ENCODE data around the gene SPG7. TPM values are rescaled to one million over a fixed set of nuclear protein-coding genes. Genes with fewer than 3 reads are reported as not detected.

Gene SPG7
- total RNA-seq, 1 experiment from 2014 or later, result 141 TPM

DNA sequence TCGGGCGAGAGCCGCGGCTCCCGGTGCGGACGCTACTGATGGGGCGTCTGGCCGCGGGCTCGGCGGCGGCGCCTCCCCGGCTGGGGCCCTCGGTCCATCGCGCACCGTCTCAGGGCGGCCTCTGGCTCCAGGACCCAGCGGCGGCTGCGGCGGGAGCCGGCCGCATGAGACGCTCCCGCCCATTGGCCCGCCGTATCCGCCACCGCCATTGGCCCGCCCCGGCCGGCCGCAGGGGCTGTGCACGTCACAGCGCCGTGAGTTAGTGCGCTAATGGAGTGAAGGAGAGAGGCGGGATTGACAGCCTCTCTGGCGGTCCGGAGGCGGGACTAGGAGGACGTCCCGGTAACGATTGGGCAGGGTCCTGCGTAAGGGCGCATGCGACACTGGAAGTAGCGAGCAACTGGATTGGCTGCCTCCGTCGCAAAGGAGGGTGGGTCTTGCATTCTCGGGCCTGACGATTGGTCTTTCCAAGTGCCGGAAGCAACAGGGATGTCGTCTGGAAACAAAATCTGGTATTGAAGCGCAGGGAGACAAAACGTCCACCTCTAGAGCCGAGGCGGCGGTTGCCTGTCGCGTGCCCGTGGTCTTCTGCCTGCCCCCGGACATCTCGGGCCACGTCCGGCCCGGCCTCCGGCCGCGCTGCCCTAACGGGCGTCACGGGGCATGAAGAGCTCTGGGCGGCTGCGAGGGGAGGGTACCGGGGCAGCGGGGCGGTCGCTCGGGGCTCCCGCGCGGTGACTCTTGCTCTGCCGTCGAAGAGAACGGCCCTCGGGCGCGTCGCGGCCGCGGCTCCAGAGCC is 17.6 kb upstream of the SPG7 start, which contains the start of gene ANKRD11:
Gene ANKRD11, minus strand, starts transcription at position 123 of the 799 bp plus-strand sequence. CDS start 173,542 bp downstream, outside the sequence.
- Mint-ChIP-seq H3K9me3 (no peaks in the 10 kb centered on the region), H3K36me3 (no peaks in the 10 kb centered on the region; the same call in 1 of the 2 replicates), H3K4me1 (peaks cover 42% of the 10 kb centered on the region), H3K4me3 (peak within 1 kb of the TSS; percentile 89), H3K27ac (peak within 1 kb of the TSS; percentile 90), H3K27me3 (ENCODE audit: low read depth) (no peaks in the 10 kb centered on the region; the same call in 1 of the 2 replicates)
- ATAC-seq, result peak; percentile 95
- ChIA-PET POLR2A (no interaction called here), CTCF (interaction anchor here (1.3 kb wide), 2 partner anchors 155 to 182 kb away, joined by 3 to 4 read pairs; no protein-coding TSS in a partner anchor)
- DNase-seq (ENCODE audit: low spot score), result peak; percentile 99
- TF ChIP-seq ZNF263 (CRISPR knock-in tag; IDR thresholded peaks at IDR 0.05; ENCODE audit: low read depth) (no peak), ELF4 (CRISPR knock-in tag; IDR thresholded peaks at IDR 0.05; ENCODE audit: low read depth) (no peak), ZNF512 (CRISPR knock-in tag; IDR thresholded peaks at IDR 0.05; ENCODE audit: borderline replicate concordance) (no peak), GABPB1 (CRISPR knock-in tag; IDR thresholded peaks at IDR 0.05) (peak; percentile 18; the same call in 1 of the 2 replicates), AFF4 (CRISPR knock-in tag; IDR thresholded peaks at IDR 0.05; ENCODE audit: borderline replicate concordance) (no peak), NFATC4 (CRISPR knock-in tag; IDR thresholded peaks at IDR 0.05) (no peak), NFE2L1 (CRISPR knock-in tag; IDR thresholded peaks at IDR 0.05) (no peak), CTCF (IDR thresholded peaks at IDR 0.05) (no peak), CREB1 (CRISPR knock-in tag; IDR thresholded peaks at IDR 0.05) (no peak), TP53 (CRISPR knock-in tag; IDR thresholded peaks at IDR 0.05) (no peak), NR2C2 (CRISPR knock-in tag; IDR thresholded peaks at IDR 0.05) (no peak), ZNF671 (CRISPR knock-in tag; IDR thresholded peaks at IDR 0.05) (no peak), FOXK1 (CRISPR knock-in tag; IDR thresholded peaks at IDR 0.05) (peak; percentile 98), ZNF317 (CRISPR knock-in tag; IDR thresholded peaks at IDR 0.05; ENCODE audit: borderline replicate concordance, low read depth) (no peak), MAX (CRISPR knock-in tag; IDR thresholded peaks at IDR 0.05) (peak; percentile 57; the same call in 1 of the 2 replicates), JAZF1 (CRISPR knock-in tag; IDR thresholded peaks at IDR 0.05) (no peak), GTF2I (CRISPR knock-in tag; conservative IDR thresholded peaks at IDR 0.05) (no peak), ZNF425 (CRISPR knock-in tag; conservative IDR thresholded peaks at IDR 0.05) (no peak), ZNF396 (CRISPR knock-in tag; IDR thresholded peaks at IDR 0.05; ENCODE audit: borderline replicate concordance) (no peak), JUN (CRISPR knock-in tag; IDR thresholded peaks at IDR 0.05) (no peak), ETV6 (CRISPR knock-in tag; IDR thresholded peaks at IDR 0.05) (peak; percentile 46; the same call in 1 of the 2 replicates), NFYB (CRISPR knock-in tag; conservative IDR thresholded peaks at IDR 0.05; ENCODE audit: low read depth) (peak; percentile 96), ZNF138 (CRISPR knock-in tag; conservative IDR thresholded peaks at IDR 0.05) (no peak)
- TF ChIP-seq, protein P1, sequence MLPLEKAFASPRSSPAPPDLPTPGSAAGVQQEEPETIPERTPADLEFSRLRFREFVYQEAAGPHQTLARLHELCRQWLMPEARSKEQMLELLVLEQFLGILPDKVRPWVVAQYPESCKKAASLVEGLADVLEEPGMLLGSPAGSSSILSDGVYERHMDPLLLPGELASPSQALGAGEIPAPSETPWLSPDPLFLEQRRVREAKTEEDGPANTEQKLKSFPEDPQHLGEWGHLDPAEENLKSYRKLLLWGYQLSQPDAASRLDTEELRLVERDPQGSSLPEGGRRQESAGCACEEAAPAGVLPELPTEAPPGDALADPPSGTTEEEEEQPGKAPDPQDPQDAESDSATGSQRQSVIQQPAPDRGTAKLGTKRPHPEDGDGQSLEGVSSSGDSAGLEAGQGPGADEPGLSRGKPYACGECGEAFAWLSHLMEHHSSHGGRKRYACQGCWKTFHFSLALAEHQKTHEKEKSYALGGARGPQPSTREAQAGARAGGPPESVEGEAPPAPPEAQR (CRISPR knock-in tag; IDR thresholded peaks at IDR 0.05), result no peak
- TF ChIP-seq, protein P2, sequence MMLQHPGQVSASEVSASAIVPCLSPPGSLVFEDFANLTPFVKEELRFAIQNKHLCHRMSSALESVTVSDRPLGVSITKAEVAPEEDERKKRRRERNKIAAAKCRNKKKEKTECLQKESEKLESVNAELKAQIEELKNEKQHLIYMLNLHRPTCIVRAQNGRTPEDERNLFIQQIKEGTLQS (CRISPR knock-in tag; conservative IDR thresholded peaks at IDR 0.05), result no peak
- TF ChIP-seq, protein P3, sequence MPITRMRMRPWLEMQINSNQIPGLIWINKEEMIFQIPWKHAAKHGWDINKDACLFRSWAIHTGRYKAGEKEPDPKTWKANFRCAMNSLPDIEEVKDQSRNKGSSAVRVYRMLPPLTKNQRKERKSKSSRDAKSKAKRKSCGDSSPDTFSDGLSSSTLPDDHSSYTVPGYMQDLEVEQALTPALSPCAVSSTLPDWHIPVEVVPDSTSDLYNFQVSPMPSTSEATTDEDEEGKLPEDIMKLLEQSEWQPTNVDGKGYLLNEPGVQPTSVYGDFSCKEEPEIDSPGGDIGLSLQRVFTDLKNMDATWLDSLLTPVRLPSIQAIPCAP (CRISPR knock-in tag; IDR thresholded peaks at IDR 0.05), result 0 out of 2 replicates have a peak, but pooled peaks have one; percentile 54

All from WTC11 (cell line).